DND-41 (cell line): ENCODE results near the gene OR2V2.

Experiments
- ATAC-seq: fragments of 200-7000 bp; cut with Tn5 transposase; 3 replicates; pipeline ENCODE4 v1.9.1; 2021; ENCODE audit warnings: low read depth; ENCODE audit not compliant: insufficient read depth
- DNase-seq: peaks from one replicate; pipeline ENCODE4 v3.0.0-alpha.2; 2020
- H2AFZ ChIP-seq: 2 replicates; pipeline ENCODE4 v1.6.0; 2012; ENCODE audit warnings: low read depth, low read length
- H3K27ac ChIP-seq: 2 replicates; pipeline ENCODE4 v1.5.1; 2012; ENCODE audit warnings: low read length, inconsistent platforms
- H3K27me3 ChIP-seq: fragments of 200-600 bp; sonication (generic); 2 replicates; pipeline ENCODE4 v1.6.0; 2012; ENCODE audit warnings: low read length, mild to moderate bottlenecking, inconsistent platforms; ENCODE audit not compliant: insufficient read depth, poor library complexity
- H3K36me3 ChIP-seq: 2 replicates; pipeline ENCODE4 v1.5.1; 2012; ENCODE audit warnings: low read length, inconsistent platforms; ENCODE audit not compliant: insufficient read depth
- H3K4me1 ChIP-seq: 2 replicates; pipeline ENCODE4 v1.5.1; 2012; ENCODE audit warnings: mild to moderate bottlenecking, low read length; ENCODE audit not compliant: insufficient read depth
- H3K4me2 ChIP-seq: 2 replicates; pipeline ENCODE4 v1.6.0; 2012; ENCODE audit warnings: mild to moderate bottlenecking, moderate library complexity, low read length, inconsistent platforms; ENCODE audit not compliant: insufficient read depth
- H3K4me3 ChIP-seq, 2 experiments: fragments of 200-600 bp in 1 of 2; shearing (Covaris generic) in 1 of 2; 2 replicates each; pipeline ENCODE4 v1.5.1; 2012 to 2016; ENCODE audit warnings: inconsistent platforms in 2 of 2, low read length in 2 of 2, mild to moderate bottlenecking in 2 of 2, low read depth in 1 of 2, moderate library complexity in 1 of 2
- H3K79me2 ChIP-seq: 2 replicates; pipeline ENCODE4 v1.6.0; 2012; ENCODE audit warnings: low read length, inconsistent platforms; ENCODE audit not compliant: insufficient read depth
- H3K9ac ChIP-seq: 2 replicates; pipeline ENCODE4 v1.6.0; 2012; ENCODE audit warnings: low read depth, mild to moderate bottlenecking, inconsistent platforms, low read length, moderate library complexity
- H3K9me3 ChIP-seq: 2 replicates; pipeline ENCODE4 v1.5.1; 2012; ENCODE audit warnings: low read length, moderate library complexity, mild to moderate bottlenecking, inconsistent platforms; ENCODE audit not compliant: insufficient read depth, severe bottlenecking
- H4K20me1 ChIP-seq: 2 replicates; pipeline ENCODE4 v1.6.0; 2012; ENCODE audit warnings: low read length; ENCODE audit not compliant: insufficient read depth
- CTCF ChIP-seq: IDR thresholded peaks from 2 replicates; pipeline ENCODE4 v1.5.1; 2012; ENCODE audit warnings: borderline replicate concordance, low read length, moderate library complexity, mild to moderate bottlenecking; ENCODE audit not compliant: poor library complexity, severe bottlenecking; ENCODE audit errors: extremely low read depth
- EZH2 ChIP-seq: IDR thresholded peaks from 3 replicates; pipeline ENCODE4 v1.6.1; 2012; ENCODE audit warnings: borderline replicate concordance, low read depth, mild to moderate bottlenecking, moderate library complexity, low read length, inconsistent platforms; ENCODE audit not compliant: severe bottlenecking

Gene OR2V2

GRCh38 chr5:181133610-181134231 is 13.7 kb upstream of the OR2V2 start:
- Histone ChIP-seq H3K27ac (no peak overlapping the region), H3K4me2 (no peak overlapping the region), H3K27me3 (peaks cover 25% of the 10 kb centered on the region), H2AFZ (no peak overlapping the region), H3K9ac (no peak overlapping the region), H3K36me3 (no peaks in the 10 kb centered on the region), H3K9me3 (no peaks in the 10 kb centered on the region), H3K4me1 (no peaks in the 10 kb centered on the region), H4K20me1 (no peaks in the 10 kb centered on the region), H3K79me2 (no peaks in the 10 kb centered on the region), H3K4me3 (no peak overlapping the region)
- TF ChIP-seq CTCF (no peak), EZH2 (no peak)
- DNase-seq (no peak), ATAC-seq (no peak)

- Histone ChIP-seq H2AFZ (no peak overlapping the region), H3K9ac (no peak overlapping the region), H3K4me1 (no peaks in the 10 kb centered on the region), H3K27me3 (peaks cover 21% of the 10 kb centered on the region), H4K20me1 (no peaks in the 10 kb centered on the region), H3K4me3 (no peak overlapping the region), H3K36me3 (no peaks in the 10 kb centered on the region), H3K4me2 (no peak overlapping the region), H3K9me3 (no peaks in the 10 kb centered on the region), H3K79me2 (no peaks in the 10 kb centered on the region), H3K27ac (no peak overlapping the region)
- ATAC-seq = no peak
- no peak for DNase-seq
- no peak for TF ChIP-seq EZH2
- TF ChIP-seq CTCF = no peak
Observed at GRCh38 chr5:181134259-181134658, 13.1 kb upstream of the OR2V2 start.

- Histone ChIP-seq H3K4me3 (no peak overlapping the region), H3K9ac (no peak overlapping the region), H2AFZ (no peak overlapping the region), H3K4me2 (no peak overlapping the region), H3K27me3 (peaks cover 7% of the 10 kb centered on the region), H4K20me1 (no peaks in the 10 kb centered on the region), H3K27ac (no peak overlapping the region), H3K4me1 (no peaks in the 10 kb centered on the region), H3K9me3 (no peaks in the 10 kb centered on the region), H3K36me3 (no peaks in the 10 kb centered on the region), H3K79me2 (no peaks in the 10 kb centered on the region)
- TF ChIP-seq EZH2 (no peak), CTCF (no peak)
- no peak for ATAC-seq
- no peak for DNase-seq
Observed at GRCh38 chr5:181136361-181136955, 10.9 kb upstream of the OR2V2 start.
